CD4-positive, alpha-beta T cell treated with Interleukin-17A for 1 hour (primary cell): Measurements from ENCODE around the gene POPDC3.
"Not testable (repeated sequence)": the region's sequence is repeated elsewhere in the genome, so short reads cannot be mapped to it uniquely, and the experiment has no call there.

Experiments
- DNase-seq: peaks from one replicate; pipeline ENCODE4 v3.0.0-alpha.2; 2020

The POPDC3 gene

DNA sequence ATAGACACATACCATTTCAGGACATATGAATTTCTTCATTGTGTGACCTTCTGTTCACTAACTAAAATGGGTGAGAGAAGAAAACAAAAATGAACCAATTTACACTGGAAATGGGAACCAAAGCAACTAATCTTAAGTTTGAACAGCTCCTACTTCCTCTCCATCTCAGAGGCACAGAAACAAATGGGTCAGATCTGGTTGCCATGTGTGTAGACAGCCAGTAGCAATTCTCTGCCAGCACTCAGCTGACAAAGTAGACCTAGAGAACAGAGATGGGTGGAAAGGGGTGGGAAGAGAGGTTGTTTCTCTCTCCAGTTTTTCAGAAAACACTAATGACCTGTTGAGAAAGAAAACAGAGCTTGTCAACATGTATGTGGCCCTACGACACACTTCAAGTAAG lies 14.3 kb upstream of the POPDC3 start:
- DNase-seq: no peak

- DNase-seq: no peak
Observed at GRCh38 chr6:105193647-105194046, 13.8 kb upstream of the POPDC3 start.

- DNase-seq: no peak
Observed at GRCh38 chr6:105192707-105193465, 13.1 kb upstream of the POPDC3 start.

DNA sequence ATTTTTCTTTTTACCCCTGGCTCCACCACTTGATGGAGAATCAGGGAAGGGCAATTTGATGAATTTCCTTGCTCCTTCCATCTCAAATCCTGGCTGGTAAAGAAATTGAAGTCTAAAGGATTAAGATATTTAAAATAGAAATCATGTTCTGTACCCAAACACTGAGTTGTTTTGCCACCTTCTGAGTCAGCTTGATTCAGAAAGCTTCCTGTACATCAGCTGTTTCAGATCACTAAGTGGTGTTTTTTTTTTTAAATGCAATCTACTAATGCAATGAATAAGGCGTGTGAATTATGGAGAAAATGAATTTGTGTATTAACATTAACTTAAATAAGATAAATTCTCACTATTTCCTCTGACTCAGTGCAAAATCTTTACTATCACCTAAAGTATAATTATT lies 11.5 kb upstream of the POPDC3 start:
- DNase-seq: no peak

DNA sequence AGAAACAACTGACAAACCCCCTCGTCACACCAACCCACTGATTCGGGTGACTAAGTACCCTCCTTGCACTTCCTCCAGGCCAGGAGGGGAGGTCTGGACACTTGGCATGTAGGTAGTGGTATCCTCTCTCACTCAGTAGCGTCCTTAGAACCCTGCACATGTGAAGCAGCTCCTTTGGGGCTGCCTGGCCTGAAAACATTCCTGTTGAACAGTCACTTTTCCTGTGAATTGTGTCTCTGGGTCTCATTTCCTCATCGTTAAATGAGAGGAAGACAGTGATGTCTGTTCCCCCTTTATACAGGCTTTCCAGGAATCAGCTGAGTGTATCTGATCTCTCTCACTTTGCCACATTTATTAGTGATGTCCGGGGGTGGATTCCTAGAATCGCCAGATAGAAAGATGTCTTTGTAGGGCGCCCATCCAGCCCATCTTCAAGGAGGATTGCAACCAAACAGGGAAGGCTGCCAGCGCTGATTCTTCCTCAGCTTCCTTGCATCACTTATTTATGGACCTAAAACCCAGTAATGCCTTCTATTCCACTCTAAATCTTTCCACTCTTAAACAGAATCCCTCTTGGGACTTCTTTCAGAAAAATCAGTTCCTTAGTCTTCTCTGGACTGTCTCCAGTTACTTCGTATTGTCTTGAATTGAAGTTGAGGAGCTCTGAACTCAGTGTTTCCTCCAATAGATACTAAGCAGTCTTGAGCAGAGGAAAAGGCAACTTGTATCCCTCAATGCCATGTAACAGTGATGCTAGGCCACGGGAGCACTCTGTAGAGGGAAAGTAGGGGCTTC lies 9.4 kb upstream of the POPDC3 start:
- DNase-seq: no peak

DNA sequence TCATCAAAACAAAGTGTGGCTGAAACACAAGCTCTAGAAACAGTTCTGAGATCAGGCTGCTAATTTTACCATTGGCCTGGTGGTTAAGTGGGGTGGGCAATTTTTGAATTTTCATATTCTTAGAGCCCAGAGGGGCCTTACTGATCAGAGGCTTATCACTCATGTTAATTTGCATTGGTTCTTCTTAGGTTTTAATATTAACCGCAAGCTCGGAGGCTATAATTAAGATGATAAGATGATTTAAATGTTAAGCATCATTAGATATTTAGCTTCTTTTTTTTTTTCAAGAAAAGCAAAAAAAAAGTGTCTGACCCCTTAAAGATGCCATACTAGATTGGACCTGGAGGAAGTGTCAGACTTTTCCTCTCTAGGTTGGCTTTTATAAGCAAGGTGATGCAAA lies 8.4 kb upstream of the POPDC3 start:
- no peak for DNase-seq

GRCh38 chr6:105186576-105186975 lies 6.8 kb upstream of the POPDC3 start:
- DNase-seq: no peak

DNA sequence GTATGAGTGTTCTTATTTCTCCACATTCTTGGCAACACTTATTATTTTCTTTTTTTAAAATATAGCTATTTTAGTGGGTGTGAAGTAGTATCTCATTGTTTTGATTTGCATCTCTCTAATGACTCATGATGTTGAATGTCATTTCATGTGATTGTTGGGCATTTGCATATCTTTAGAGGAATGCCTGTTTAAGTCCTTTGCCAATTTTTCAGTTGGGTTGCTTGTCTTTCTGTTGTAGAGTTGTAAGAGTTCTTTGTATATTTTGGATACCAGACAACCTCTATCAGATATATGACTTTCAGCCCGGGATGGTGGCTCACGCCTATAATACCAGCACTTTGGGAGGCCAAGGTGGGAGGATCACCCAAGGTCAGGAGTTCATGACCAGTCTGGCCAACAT lies 5.1 kb upstream of the POPDC3 start:
- no peak for DNase-seq

- DNase-seq: no peak
Observed at GRCh38 chr6:105181981-105182515, 2.2 kb upstream of the POPDC3 start.

GRCh38 chr6:105178636-105179035 lies 1.2 kb downstream of the POPDC3 start:
- no peak for DNase-seq

DNA sequence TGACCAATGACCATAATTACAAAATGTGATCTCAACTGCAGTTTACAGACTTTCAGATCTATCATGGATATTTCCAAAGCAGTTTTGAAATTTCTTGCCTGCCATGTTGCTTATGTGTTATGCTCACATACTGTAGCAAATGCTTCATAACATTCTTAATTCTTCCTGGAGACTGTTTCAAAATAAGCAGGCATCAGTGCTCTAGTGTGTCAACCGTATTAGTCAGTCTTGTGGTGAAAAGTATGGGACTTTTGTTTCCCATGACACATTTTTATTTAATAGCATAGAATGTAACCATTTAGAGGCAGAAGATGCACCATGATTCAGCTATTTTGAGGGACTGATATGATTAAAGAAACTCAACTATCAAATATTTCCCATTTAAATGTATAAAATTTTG lies 1.7 kb downstream of the POPDC3 start:
- DNase-seq: no peak

DNA sequence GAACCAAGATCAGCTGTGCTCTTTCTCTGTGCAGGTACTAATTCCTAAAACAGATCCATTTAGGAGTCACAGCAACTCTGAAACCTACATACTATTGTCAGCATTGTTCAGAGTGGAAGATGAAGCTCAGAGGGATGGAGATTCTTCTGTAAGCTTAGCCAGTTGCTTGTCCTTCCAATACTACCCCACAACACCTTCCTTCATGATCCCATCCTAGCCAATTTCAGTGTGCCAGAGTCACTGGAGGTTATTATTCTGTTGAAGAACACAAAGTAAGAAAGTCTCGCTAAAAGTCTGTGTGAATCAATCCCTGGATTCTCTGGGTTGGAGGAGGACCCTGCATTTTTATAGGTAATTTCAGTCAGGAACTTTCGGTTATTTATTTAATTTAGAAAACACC lies 2.3 kb downstream of the POPDC3 start:
- DNase-seq: no peak

DNA sequence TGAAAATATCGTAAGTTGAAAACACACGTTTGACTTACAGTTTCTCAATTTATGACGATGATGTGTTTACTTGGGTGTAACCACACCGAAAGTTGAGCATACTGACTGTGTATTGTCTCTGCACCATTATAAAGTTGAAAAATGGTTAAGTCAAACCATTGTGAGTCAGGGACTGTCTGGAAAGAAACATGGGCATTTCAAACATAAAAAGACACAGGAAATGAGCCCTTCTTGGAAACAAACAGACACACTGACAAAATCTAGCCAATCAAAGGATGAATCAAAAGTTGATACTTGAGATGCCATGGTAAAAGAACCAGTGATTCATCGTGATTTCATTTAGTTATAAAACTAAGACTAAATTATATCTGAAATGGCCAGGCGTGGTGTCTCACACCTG lies 5.3 kb downstream of the POPDC3 start:
- no peak for DNase-seq

DNA sequence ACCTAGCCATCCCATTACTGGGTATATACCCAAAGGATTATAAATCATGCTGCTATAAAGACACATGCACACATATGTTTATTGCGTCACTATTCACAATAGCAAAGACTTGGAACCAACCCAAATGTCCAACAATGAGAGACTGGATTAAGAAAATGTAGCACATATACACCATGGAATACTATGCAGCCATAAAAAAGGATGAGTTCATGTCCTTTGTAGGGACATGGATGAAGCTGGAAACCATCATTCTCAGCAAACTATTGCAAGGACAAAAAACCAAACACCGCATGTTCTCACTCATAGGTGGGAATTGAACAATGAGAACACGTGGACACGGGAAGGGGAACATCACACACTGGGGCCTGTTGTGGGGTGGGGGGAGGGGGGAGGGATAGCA lies 7.3 kb downstream of the POPDC3 start:
- not testable (repeated sequence) for DNase-seq

DNA sequence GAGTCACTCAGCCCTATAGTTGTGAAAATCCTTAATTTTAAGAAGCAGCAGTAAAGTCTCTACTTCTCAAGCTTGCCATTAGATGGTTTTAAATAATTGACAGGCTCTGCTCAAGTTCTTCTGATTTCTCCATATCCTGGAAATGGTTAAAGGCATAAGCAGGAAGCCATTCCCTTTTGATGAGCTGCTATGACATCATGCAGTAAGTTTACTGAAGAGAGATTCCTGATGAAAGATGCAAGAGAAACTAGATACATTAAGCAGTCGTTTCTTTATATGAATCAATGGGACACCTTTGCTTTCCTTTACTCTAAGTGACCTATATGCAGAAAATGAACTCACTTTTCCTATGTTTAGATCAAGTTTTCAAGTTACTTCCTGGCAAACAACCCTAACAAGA lies 9.8 kb downstream of the POPDC3 start:
- no peak for DNase-seq

DNA sequence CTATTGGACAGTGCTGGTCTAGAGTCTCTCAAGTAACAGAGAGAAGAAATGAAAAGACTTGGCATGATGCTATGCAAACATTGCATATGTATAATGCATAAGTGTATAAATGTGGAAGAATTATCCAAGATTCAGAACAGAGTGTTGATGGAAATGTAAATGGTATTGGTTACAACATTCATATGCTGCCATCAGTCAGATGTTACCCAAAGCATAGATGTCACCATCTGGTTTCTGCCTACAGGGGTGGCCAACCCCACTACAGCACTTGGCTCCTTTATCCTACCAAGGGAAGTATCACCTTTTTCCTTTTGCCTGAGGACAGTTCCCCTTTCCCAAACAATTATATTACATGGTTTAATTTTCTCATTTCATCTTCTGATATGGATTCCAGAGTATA lies 11.9 kb downstream of the POPDC3 start:
- DNase-seq: no peak

DNA sequence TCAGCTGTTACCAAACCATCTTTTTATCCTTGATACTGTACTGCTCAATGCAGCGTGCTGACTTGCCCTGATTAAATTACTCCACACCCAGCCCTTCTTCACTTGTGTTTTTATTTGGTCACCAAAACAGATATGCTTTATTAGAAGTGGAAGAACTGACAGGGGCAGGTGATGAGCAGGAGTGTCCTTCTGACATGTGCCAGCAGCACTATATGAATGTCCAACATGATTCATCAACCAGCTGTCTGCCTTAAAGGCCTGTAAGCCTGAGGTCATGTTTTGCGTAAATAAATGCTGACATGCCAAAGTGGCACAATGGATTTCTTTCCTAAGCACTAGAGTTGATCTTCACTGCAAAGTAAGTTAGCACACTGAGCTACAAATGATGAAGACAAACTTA lies 15.4 kb downstream of the POPDC3 start:
- DNase-seq: no peak

- no peak for DNase-seq
Observed at GRCh38 chr6:105163183-105163582, 16.6 kb downstream of the POPDC3 start.

GRCh38 chr6:105162377-105162776 lies 17.4 kb downstream of the POPDC3 start:
- DNase-seq: no peak

- DNase-seq: no peak
Observed at GRCh38 chr6:105161421-105161820, 18.4 kb downstream of the POPDC3 start.

GRCh38 chr6:105153676-105154075 lies 26.1 kb downstream of the POPDC3 start:
- no peak for DNase-seq

DNA sequence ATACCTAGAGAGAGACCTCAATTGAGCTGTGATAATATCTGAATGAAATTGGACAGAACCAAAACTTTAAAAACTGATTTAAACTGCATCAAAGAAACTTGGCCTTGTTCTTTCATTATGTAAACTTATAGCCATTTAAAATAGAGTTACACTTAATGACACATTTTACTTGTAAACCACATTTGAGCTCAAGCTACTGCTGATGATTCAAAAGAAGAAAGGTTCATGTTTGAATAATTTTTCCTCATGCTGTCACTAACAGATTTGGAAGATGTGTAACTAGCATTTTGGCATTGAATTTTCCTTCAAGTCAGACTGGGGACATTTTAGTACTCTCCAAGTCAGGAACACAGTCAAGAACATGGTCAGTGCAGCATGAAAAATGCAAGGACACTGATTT lies 26.9 kb downstream of the POPDC3 start:
- DNase-seq: no peak

GRCh38 chr6:105151644-105152043 lies 28.2 kb downstream of the POPDC3 start:
- DNase-seq: no peak

DNA sequence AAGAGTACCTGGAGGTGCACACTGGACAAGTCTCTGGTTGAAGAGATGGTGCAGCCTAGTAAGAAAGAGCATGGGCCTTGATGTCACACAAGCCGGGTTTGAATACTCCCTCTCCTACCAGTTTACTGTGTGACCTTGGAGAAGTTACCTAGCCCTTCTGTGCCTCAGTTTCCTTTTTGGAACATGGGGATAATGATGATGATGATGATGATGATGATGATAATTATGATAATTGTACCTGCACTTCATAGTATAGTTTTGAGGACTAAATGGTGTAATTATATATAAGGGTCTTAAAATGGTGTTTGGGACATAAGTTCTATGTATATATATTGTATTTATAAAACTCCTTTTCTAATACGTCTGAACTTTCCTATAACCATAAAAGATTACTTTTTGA lies 41.7 kb downstream of the POPDC3 start:
- no peak for DNase-seq
